Lower leg skin (tissue), 3 donors: Measurements from ENCODE around the gene PTPRT.

Experiments
- CTCF ChIP-seq, 3 donors: fragments of 450-650 bp; IDR thresholded peaks; one replicate each; pipeline ENCODE4 v1.5.1; 2016; ENCODE audit warnings: antibody characterized with exemption in 3 of 3, mild to moderate bottlenecking in 3 of 3, moderate library complexity in 2 of 3
- POLR2A ChIP-seq, 2 donors: fragments of 450-650 bp; IDR thresholded peaks; one replicate each; pipeline ENCODE4 v1.6.1; 2016 to 2017; ENCODE audit warnings: antibody characterized with exemption in 2 of 2, mild to moderate bottlenecking in 1 of 2, moderate library complexity in 1 of 2

- no peak for TF ChIP-seq CTCF (IDR thresholded peaks at IDR 0.05)
- TF ChIP-seq POLR2A (IDR thresholded peaks at IDR 0.05), result no peak
Measured at GRCh38 chr20:42252116-42252515, 937.6 kb downstream of the PTPRT start.
